MCF 10A (cell line): ENCODE results near the gene MLX. TPM values are rescaled to one million over a fixed set of nuclear protein-coding genes. Genes with fewer than 3 reads are reported as not detected.

Experiments used
- BruUV-seq: library from RNA; stranded (reverse); fragments of 400-500 nt; replicated peaks from 2 replicates; lab custom pipeline; 2021; lab: Mats Ljungman, UMichigan
- CTCF ChIA-PET: fragments of 300-600 bp; sonication (Branson Sonifier 250); formaldehyde crosslinking; extraction: SDS; loops from one replicate; lab custom pipeline; 2021; ENCODE audit warnings: antibody characterized with exemption, inconsistent platforms; lab: Yijun Ruan, JAX
- POLR2A ChIA-PET: fragments of 300-600, 350-650 bp; sonication (Branson Sonifier 250); formaldehyde crosslinking; extraction: SDS; loops from one replicate; lab custom pipeline; 2020; ENCODE audit warnings: antibody characterized with exemption, inconsistent platforms; lab: Yijun Ruan, JAX
- DNase-seq: peaks from one replicate; pipeline ENCODE4 v3.0.0-alpha.2; 2018; ENCODE audit not compliant: unreplicated experiment
- H3K27ac Mint-ChIP-seq: one replicate; pipeline ENCODE4 v1.8.0; 2022; ENCODE audit warnings: mild to moderate bottlenecking, low read depth, mixed read lengths; ENCODE audit not compliant: unreplicated experiment
- H3K27me3 Mint-ChIP-seq: one replicate; pipeline ENCODE4 v1.8.0; 2022; ENCODE audit warnings: mixed read lengths; ENCODE audit not compliant: insufficient read depth, unreplicated experiment
- H3K36me3 Mint-ChIP-seq: one replicate; pipeline ENCODE4 v1.8.0; 2022; ENCODE audit warnings: mild to moderate bottlenecking, moderate library complexity, mixed read lengths; ENCODE audit not compliant: insufficient read depth, unreplicated experiment
- H3K4me1 Mint-ChIP-seq: one replicate; pipeline ENCODE4 v1.8.0; 2022; ENCODE audit warnings: mixed read lengths; ENCODE audit not compliant: insufficient read depth, unreplicated experiment
- H3K4me3 Mint-ChIP-seq: one replicate; pipeline ENCODE4 v1.8.0; 2022; ENCODE audit warnings: mild to moderate bottlenecking, moderate library complexity, mixed read lengths; ENCODE audit not compliant: unreplicated experiment
- H3K9me3 Mint-ChIP-seq: one replicate; pipeline ENCODE4 v1.8.0; 2022; ENCODE audit warnings: mixed read lengths; ENCODE audit not compliant: unreplicated experiment
- CTCF ChIP-seq: fragments of 200-600 bp; IDR thresholded peaks from one replicate; pipeline ENCODE4 v1.8.0; 2022; ENCODE audit warnings: antibody characterized with exemption, mild to moderate bottlenecking; ENCODE audit not compliant: unreplicated experiment
- intact Hi-C: fragments of 100-400 bp; cut with micrococcal nuclease; formaldehyde crosslinking; loops from 2 replicates; pipeline ENCODE4 v1.14.1; 2022
- total RNA-seq: library from RNA; stranded (reverse); gene quantifications from 2 replicates; pipeline ENCODE4 v1.2.3, GENCODE V29; 2022

Gene MLX
- total RNA-seq, 1 experiment from 2014 or later: 39.6 TPM

GRCh38 chr17:42521036-42521435, 45.9 kb upstream of the MLX start:
- Mint-ChIP-seq H3K9me3 (no peaks in the 10 kb centered on the region), H3K4me3 (no peak overlapping the region), H3K4me1 (peaks cover 51% of the 10 kb centered on the region), H3K36me3 (peaks cover 18% of the 10 kb centered on the region), H3K27ac (peak overlapping the region; percentile 98), H3K27me3 (no peaks in the 10 kb centered on the region)
- POLR2A ChIA-PET: interaction anchor here (0.6 to 4.1 kb wide), 8 partner anchors 15 to 1793 kb away, joined by 3 to 48 read pairs (median 16); partner anchors contain the start of genes CAVIN1 and NAGLU
- intact Hi-C loops: no loop called here
- no peak for TF ChIP-seq CTCF
- no TSS peak for BruUV-seq
- no peak for DNase-seq
- CTCF ChIA-PET: interaction anchor here (0.5 to 2.6 kb wide), 4 partner anchors 76 to 199 kb away, joined by 3 to 10 read pairs (median 5); no protein-coding TSS in a partner anchor

- no peaks in the 10 kb centered on the region for H3K27me3 Mint-ChIP-seq
- H3K4me1 Mint-ChIP-seq: peaks cover 51% of the 10 kb centered on the region
- no peak for TF ChIP-seq CTCF
- H3K9me3 Mint-ChIP-seq: no peaks in the 10 kb centered on the region
- peaks cover 13% of the 10 kb centered on the region for H3K36me3 Mint-ChIP-seq
- no TSS peak for BruUV-seq
- H3K4me3 Mint-ChIP-seq: no peak overlapping the region
- intact Hi-C loops: no loop called here
- ChIA-PET POLR2A (interaction anchor here (1.5 kb wide), 1 partner anchor 99 kb away, joined by 4 read pairs; the partner anchor contains the start of gene CAVIN1), CTCF (no interaction called here)
- peak overlapping the region; percentile 98 for H3K27ac Mint-ChIP-seq
- DNase-seq: no peak
Measured at GRCh38 chr17:42521666-42522262, 45.1 kb upstream of the MLX start.

- no peaks in the 10 kb centered on the region for H3K27me3 Mint-ChIP-seq
- ChIA-PET CTCF (no interaction called here), POLR2A (interaction anchor here (1.5 kb wide), 1 partner anchor 99 kb away, joined by 4 read pairs; the partner anchor contains the start of gene CAVIN1)
- H3K36me3 Mint-ChIP-seq: peaks cover 7% of the 10 kb centered on the region
- no peak overlapping the region for H3K4me3 Mint-ChIP-seq
- peaks cover 55% of the 10 kb centered on the region for H3K4me1 Mint-ChIP-seq
- DNase-seq: no peak
- TF ChIP-seq CTCF: no peak
- intact Hi-C loops: no loop called here
- H3K9me3 Mint-ChIP-seq: no peaks in the 10 kb centered on the region
- peak overlapping the region; percentile 98 for H3K27ac Mint-ChIP-seq
- BruUV-seq: no TSS peak
Measured at GRCh38 chr17:42522263-42522790, 44.6 kb upstream of the MLX start.

GRCh38 chr17:42522798-42523278, 44.1 kb upstream of the MLX start:
- Mint-ChIP-seq H3K4me1 (peaks cover 52% of the 10 kb centered on the region), H3K4me3 (no peak overlapping the region), H3K27ac (peak overlapping the region; percentile 98), H3K9me3 (no peaks in the 10 kb centered on the region), H3K27me3 (no peaks in the 10 kb centered on the region), H3K36me3 (peaks cover 6% of the 10 kb centered on the region)
- no peak for TF ChIP-seq CTCF
- BruUV-seq: no TSS peak
- intact Hi-C loops: no loop called here
- ChIA-PET CTCF (no interaction called here), POLR2A (interaction anchor here (0.7 to 1.5 kb wide), 2 partner anchors 16 to 100 kb away, joined by 3 to 4 read pairs; partner anchors contain the start of gene CAVIN1)
- DNase-seq: no peak
